HG03139 (cell line): Measurements from ENCODE around the gene NRBP1.
"Not testable (repeated sequence)": the region's sequence is repeated elsewhere in the genome, so short reads cannot be mapped to it uniquely, and the experiment has no call there.

Experiments
- ATAC-seq: cut with Tn5 transposase; IDR thresholded peaks from one replicate; pipeline ENCODE4 v1.9.1; 2021; ENCODE audit not compliant: unreplicated experiment

NRBP1 gene

GRCh38 chr2:27421660-27422250 lies 6.7 kb upstream of the NRBP1 start:
- no peak for ATAC-seq

- ATAC-seq = no peak
These were observed 5.5 kb upstream of the NRBP1 start for GRCh38 chr2:27422958-27423357.

- ATAC-seq = not testable (repeated sequence)
These were observed 3.4 kb upstream of the NRBP1 start for GRCh38 chr2:27425039-27425438.

- no peak for ATAC-seq
These were observed 593 bp upstream of the NRBP1 start for GRCh38 chr2:27427863-27428212.

GRCh38 chr2:27428978-27429541 lies 629 bp downstream of the NRBP1 start:
- ATAC-seq = peak; percentile 68

- ATAC-seq = no peak
These were observed 3.0 kb downstream of the NRBP1 start for GRCh38 chr2:27431395-27431794.

GRCh38 chr2:27435628-27436027 lies 7.2 kb downstream of the NRBP1 start:
- no peak for ATAC-seq

GRCh38 chr2:27441226-27441926 lies 12.9 kb downstream of the NRBP1 start:
- ATAC-seq = no peak

GRCh38 chr2:27441958-27442919 lies 13.8 kb downstream of the NRBP1 start, which contains the start of gene KRTCAP3:
Gene KRTCAP3 (plus strand): TSS chr2:27442381. CDS start chr2:27442413, 32 bp downstream.
- no peak for ATAC-seq

GRCh38 chr2:27442920-27443282 lies 14.5 kb downstream of the NRBP1 start:
- ATAC-seq = no peak

GRCh38 chr2:27445155-27445554 lies 16.7 kb downstream of the NRBP1 start:
- ATAC-seq = no peak

GRCh38 chr2:27445615-27446014 lies 17.2 kb downstream of the NRBP1 start:
- no peak for ATAC-seq

GRCh38 chr2:27446057-27446456 lies 17.6 kb downstream of the NRBP1 start:
- ATAC-seq = no peak

GRCh38 chr2:27448381-27448780 lies 19.9 kb downstream of the NRBP1 start:
- ATAC-seq = no peak

- ATAC-seq = no peak
These were observed 22.7 kb downstream of the NRBP1 start for GRCh38 chr2:27451095-27451494.

- no peak for ATAC-seq
These were observed 25.5 kb downstream of the NRBP1 start for GRCh38 chr2:27453968-27454367.

GRCh38 chr2:27461118-27461517 lies 32.7 kb downstream of the NRBP1 start:
- ATAC-seq = no peak

GRCh38 chr2:27464443-27464842 lies 36.0 kb downstream of the NRBP1 start:
- ATAC-seq = no peak

GRCh38 chr2:27471961-27472360 lies 43.5 kb downstream of the NRBP1 start:
- ATAC-seq = no peak

GRCh38 chr2:27485496-27485895 lies 57.1 kb downstream of the NRBP1 start:
- ATAC-seq = no peak

GRCh38 chr2:27489118-27489497 lies 60.7 kb downstream of the NRBP1 start:
- peak; percentile 3 for ATAC-seq
